Astrocyte (in vitro differentiated cells and primary cell): ENCODE data around the gene OR8H3.

Source experiments
- CTCF ChIP-seq: IDR thresholded peaks from 2 replicates; pipeline ENCODE4 v1.5.1; 2011; ENCODE audit warnings: low read depth, mild to moderate bottlenecking, inconsistent platforms, low read length, moderate library complexity; ENCODE audit not compliant: insufficient read depth
- EZH2 ChIP-seq: IDR thresholded peaks from 2 replicates; pipeline ENCODE4 v1.6.1; 2012; ENCODE audit warnings: mild to moderate bottlenecking, low read length, inconsistent platforms; ENCODE audit not compliant: insufficient read depth

- TF ChIP-seq CTCF (no peak), EZH2 (no peak)
Measured at GRCh38 chr11:56140151-56140661, 18.0 kb downstream of the OR8H3 start, which contains the start of gene OR8J3.
